A549 (cell line): ENCODE measurements around the gene PVRIG. TPM values are rescaled to one million over a fixed set of nuclear protein-coding genes. Genes with fewer than 3 reads are reported as not detected.

Experiments used
- ATAC-seq, 2 experiments: fragments of 200-7000 bp in 1 of 2; fragments of >200 bp in 1 of 2; cut with Nextera tagmentation in 1 of 2; cut with Tn5 transposase in 1 of 2; 3 replicates each; pipeline versions ENCODE4 v1.8.0 to v1.9.1; 2018 to 2020; ENCODE audit warnings: mild to moderate bottlenecking in 1 of 2, moderate library complexity in 1 of 2
- CTCF ChIA-PET: fragments of 300-600 bp; sonication (Branson Sonifier 250); formaldehyde crosslinking; extraction: SDS; loops from one replicate; lab custom pipeline; 2021; ENCODE audit warnings: antibody characterized with exemption, inconsistent platforms; lab: Yijun Ruan, JAX
- POLR2A ChIA-PET: fragments of 350-600 bp; formaldehyde crosslinking; extraction: SDS; loops from one replicate; lab custom pipeline; 2021; ENCODE audit warnings: antibody characterized with exemption, inconsistent platforms; lab: Yijun Ruan, JAX
- DNase-seq, 2 experiments: peaks; one replicate each; pipeline versions ENCODE4 v3.0.0 to v3.0.0-alpha.2; 2011 to 2016; ENCODE audit warnings: low read depth in 1 of 2, low spot score in 1 of 2
- FAIRE-seq: peaks from 2 replicates; lab custom pipeline; 2011; peaks lifted over from hg19 to GRCh38; lab: Jason Lieb, UNC
- H3K27ac ChIP-seq, 2 experiments: fragments of >200 bp; sonication (Bioruptor Twin); formaldehyde crosslinking; 3 replicates each; pipeline ENCODE4 v1.5.1; 2016 to 2017
- H3K4me1 ChIP-seq: fragments of >200 bp; sonication (Bioruptor Twin); formaldehyde crosslinking; 3 replicates; pipeline ENCODE4 v1.6.1; 2016
- H3K4me2 ChIP-seq: fragments of >200 bp; sonication (Bioruptor Twin); formaldehyde crosslinking; 3 replicates; pipeline ENCODE4 v1.6.1; 2016
- H3K4me3 ChIP-seq: fragments of >200 bp; sonication (Bioruptor Twin); formaldehyde crosslinking; 3 replicates; pipeline ENCODE4 v1.5.1; 2016
- H3K9me3 ChIP-seq: fragments of >200 bp; sonication (Bioruptor Twin); formaldehyde crosslinking; 3 replicates; pipeline ENCODE4 v1.6.1; 2016
- BCL3 ChIP-seq: fragments of >200 bp; sonication (Bioruptor Twin); formaldehyde crosslinking; IDR thresholded peaks from 3 replicates; pipeline ENCODE4 v1.6.1; 2016
- BHLHE40 ChIP-seq: IDR thresholded peaks from 2 replicates; pipeline ENCODE4 v1.6.1; 2012; ENCODE audit warnings: low read depth, low read length, inconsistent platforms
- CHD4 ChIP-seq: fragments of 200-600 bp; sonication (generic); IDR thresholded peaks from 2 replicates; pipeline ENCODE4 v1.6.1; 2016; ENCODE audit warnings: antibody characterized with exemption, mild to moderate bottlenecking, borderline replicate concordance
- EHMT2 ChIP-seq: fragments of 200-600 bp; sonication (generic); IDR thresholded peaks from 2 replicates; pipeline ENCODE4 v1.6.1; 2016; ENCODE audit warnings: antibody characterized with exemption, low read depth, mild to moderate bottlenecking, moderate library complexity
- EP300 ChIP-seq, 2 experiments: fragments of >200 bp; sonication (Bioruptor Twin); formaldehyde crosslinking; IDR thresholded peaks; 2 replicates in 1 of 2; 3 replicates in 1 of 2; pipeline ENCODE4 v1.6.1; 2016 to 2017
- FOSB ChIP-seq: fragments of 250-450 bp; sonication (Bioruptor Pico); IDR thresholded peaks from 2 replicates; pipeline ENCODE4 v1.5.0; 2020; ENCODE audit warnings: mild to moderate bottlenecking, moderate library complexity
- HES2 ChIP-seq: fragments of >200 bp; sonication (Bioruptor Twin); formaldehyde crosslinking; IDR thresholded peaks from 2 replicates; pipeline ENCODE4 v1.6.1; 2016
- HMGXB4 ChIP-seq: fragments of 250-450 bp; sonication (Bioruptor Pico); IDR thresholded peaks from 2 replicates; pipeline ENCODE4 v1.5.0; 2021; ENCODE audit warnings: mild to moderate bottlenecking, moderate library complexity, borderline replicate concordance
- HOXB13 ChIP-seq: fragments of 250-450 bp; sonication (Bioruptor Pico); IDR thresholded peaks from 2 replicates; pipeline ENCODE4 v1.5.0; 2020; ENCODE audit warnings: low read depth, mild to moderate bottlenecking, moderate library complexity
- KDM1A ChIP-seq: fragments of 200-600 bp; sonication (generic); IDR thresholded peaks from 2 replicates; pipeline ENCODE4 v1.6.1; 2016; ENCODE audit warnings: low read depth, mild to moderate bottlenecking
- MAFK ChIP-seq: fragments of 450-650 bp; IDR thresholded peaks from 2 replicates; pipeline ENCODE4 v1.6.1; 2014; ENCODE audit not compliant: partially characterized antibody
- MAZ ChIP-seq: fragments of 150-350 bp; IDR thresholded peaks from 2 replicates; pipeline ENCODE4 v1.6.1; 2014; ENCODE audit warnings: antibody characterized with exemption, low read depth, low read length, borderline replicate concordance
- NFE2L2 ChIP-seq: fragments of 150-350 bp; conservative IDR thresholded peaks from 2 replicates; pipeline ENCODE4 v1.6.1; 2014; ENCODE audit warnings: low read length
- NPAS2 ChIP-seq: fragments of 250-450 bp; sonication (Bioruptor Pico); IDR thresholded peaks from 2 replicates; pipeline ENCODE4 v1.8.0; 2022; ENCODE audit warnings: mild to moderate bottlenecking, moderate library complexity, borderline replicate concordance
- NR3C1 ChIP-seq: fragments of >200 bp; sonication (Bioruptor Twin); formaldehyde crosslinking; IDR thresholded peaks from 3 replicates; pipeline ENCODE4 v1.6.1; 2017
- PBX3 ChIP-seq: IDR thresholded peaks from 2 replicates; pipeline ENCODE4 v1.6.1; 2012
- PHF8 ChIP-seq: fragments of 200-600 bp; sonication (generic); IDR thresholded peaks from 2 replicates; pipeline ENCODE4 v1.6.1; 2016; ENCODE audit warnings: low read depth, mild to moderate bottlenecking, antibody characterized with exemption, moderate library complexity, borderline replicate concordance
- POLR2A ChIP-seq: IDR thresholded peaks from 2 replicates; pipeline ENCODE4 v1.6.1; 2012; ENCODE audit warnings: mild to moderate bottlenecking, low read length
- RFX5 ChIP-seq: fragments of 450-650 bp; IDR thresholded peaks from 2 replicates; pipeline ENCODE4 v1.7.1; 2014; ENCODE audit warnings: antibody characterized with exemption, mild to moderate bottlenecking, moderate library complexity
- RNF2 ChIP-seq: fragments of 200-600 bp; sonication (generic); IDR thresholded peaks from 2 replicates; pipeline ENCODE4 v1.6.1; 2016; ENCODE audit warnings: low read depth, mild to moderate bottlenecking, antibody characterized with exemption, moderate library complexity, borderline replicate concordance
- SREBF2 ChIP-seq: fragments of 450-650 bp; IDR thresholded peaks from 2 replicates; pipeline ENCODE4 v1.6.1; 2014; ENCODE audit warnings: mild to moderate bottlenecking, moderate library complexity
- TFCP2L1 ChIP-seq: fragments of 250-450 bp; sonication (Bioruptor Pico); IDR thresholded peaks from 2 replicates; pipeline ENCODE4 v1.5.0; 2021; ENCODE audit warnings: mild to moderate bottlenecking
- ZC3H11A ChIP-seq: fragments of 450-650 bp; IDR thresholded peaks from 2 replicates; pipeline ENCODE4 v1.6.1; 2014; ENCODE audit warnings: antibody characterized with exemption, mild to moderate bottlenecking
- ZSCAN20 ChIP-seq: fragments of 250-450 bp; sonication (Bioruptor Pico); IDR thresholded peaks from 2 replicates; pipeline ENCODE4 v1.8.0; 2022; ENCODE audit warnings: mild to moderate bottlenecking, moderate library complexity
- WGBS: methylation state at CpG from one replicate; pipeline ENCODE4 v1.1.6; 2017; ENCODE audit errors: missing lambda C conversion rate; 5-methylcytosine and 5-hydroxymethylcytosine counted together
- polyA plus RNA-seq, 4 experiments: library from polyadenylated mRNA; depleted of rRNA in 3 of 4; stranded (reverse); fragments of >200 nt; fragmentation: RNase III in 1 of 4; extraction: RNeasy Plus Mini Kit Qiagen cat#74134 plus additional on column Dnase treatment in 1 of 4; gene quantifications; 2 replicates in 3 of 4; 3 replicates in 1 of 4; pipeline ENCODE4 v1.2.3, GENCODE V29; 2011 to 2017

Gene PVRIG
- polyA plus RNA-seq, 2 of the 4 experiments (the other 2 are of a cell fraction): not detected

- Histone ChIP-seq H3K4me1 (peaks cover 4% of the 10 kb centered on the region; the same call in 2 of the 3 replicates), H3K4me2 (no peak overlapping the region), H3K9me3 (no peaks in the 10 kb centered on the region), H3K27ac (no peak overlapping the region), H3K4me3 (no peak overlapping the region)
- FAIRE-seq: no peak
- POLR2A ChIA-PET: no interaction called here
- WGBS: 86% methylated on average over 2 of the region's 2 CpGs
- TF ChIP-seq HOXB13 (CRISPR knock-in tag) (no peak), HES2 (no peak), FOSB (CRISPR knock-in tag) (no peak), PBX3 (no peak), EP300 (IDR thresholded peaks at IDR 0.05) (no peak), CHD4 (no peak), RNF2 (no peak), KDM1A (no peak), PHF8 (no peak), MAFK (no peak), ZSCAN20 (no peak), NR3C1 (no peak), BHLHE40 (no peak), SREBF2 (no peak), NFE2L2 (no peak), TFCP2L1 (CRISPR knock-in tag) (no peak), BCL3 (no peak), HMGXB4 (CRISPR knock-in tag) (no peak)
- TF ChIP-seq, all 56 proteins: peak for 0
- CTCF ChIA-PET: interaction anchor here (0.8 to 3.4 kb wide), 3 partner anchors 9 to 53 kb away, joined by 3 to 12 read pairs (median 4); no protein-coding TSS in a partner anchor
- DNase-seq (no peak), ATAC-seq (no peak)
Observed at GRCh38 chr7:100185726-100186125, 34.0 kb upstream of the PVRIG start.

- no peak overlapping the region for H3K4me3 ChIP-seq
- H3K4me2 ChIP-seq: no peak overlapping the region
- peaks cover 4% of the 10 kb centered on the region; the same call in 2 of the 3 replicates for H3K4me1 ChIP-seq
- WGBS: 57% methylated on average over 3 of the region's 3 CpGs
- FAIRE-seq (no peak), DNase-seq (no peak)
- no peak overlapping the region for H3K27ac ChIP-seq
- no peaks in the 10 kb centered on the region for H3K9me3 ChIP-seq
- CTCF ChIA-PET: interaction anchor here (1.2 to 3.9 kb wide), 7 partner anchors 10 to 158 kb away, joined by 3 to 29 read pairs (median 5); no protein-coding TSS in a partner anchor
- POLR2A ChIA-PET: no interaction called here
- no peak for TF ChIP-seq ZC3H11A
- TF ChIP-seq POLR2A: no peak
- no peak for TF ChIP-seq MAZ
- no peak for TF ChIP-seq EHMT2
- TF ChIP-seq RFX5: no peak
- no peak for TF ChIP-seq NPAS2 (CRISPR knock-in tag)
- TF ChIP-seq, all 56 proteins: peak for 0
- peak; percentile 54 to 73; a peak in 3 of 6 replicates for ATAC-seq
Observed at GRCh38 chr7:100189061-100189460, 30.7 kb upstream of the PVRIG start.
